Effector CD4-positive, alpha-beta T cell (primary cell): ENCODE measurements around the gene CNKSR3.

Source experiments
- DNase-seq: peaks from one replicate; pipeline ENCODE4 v3.0.0-alpha.2; 2020

CNKSR3 gene

DNA sequence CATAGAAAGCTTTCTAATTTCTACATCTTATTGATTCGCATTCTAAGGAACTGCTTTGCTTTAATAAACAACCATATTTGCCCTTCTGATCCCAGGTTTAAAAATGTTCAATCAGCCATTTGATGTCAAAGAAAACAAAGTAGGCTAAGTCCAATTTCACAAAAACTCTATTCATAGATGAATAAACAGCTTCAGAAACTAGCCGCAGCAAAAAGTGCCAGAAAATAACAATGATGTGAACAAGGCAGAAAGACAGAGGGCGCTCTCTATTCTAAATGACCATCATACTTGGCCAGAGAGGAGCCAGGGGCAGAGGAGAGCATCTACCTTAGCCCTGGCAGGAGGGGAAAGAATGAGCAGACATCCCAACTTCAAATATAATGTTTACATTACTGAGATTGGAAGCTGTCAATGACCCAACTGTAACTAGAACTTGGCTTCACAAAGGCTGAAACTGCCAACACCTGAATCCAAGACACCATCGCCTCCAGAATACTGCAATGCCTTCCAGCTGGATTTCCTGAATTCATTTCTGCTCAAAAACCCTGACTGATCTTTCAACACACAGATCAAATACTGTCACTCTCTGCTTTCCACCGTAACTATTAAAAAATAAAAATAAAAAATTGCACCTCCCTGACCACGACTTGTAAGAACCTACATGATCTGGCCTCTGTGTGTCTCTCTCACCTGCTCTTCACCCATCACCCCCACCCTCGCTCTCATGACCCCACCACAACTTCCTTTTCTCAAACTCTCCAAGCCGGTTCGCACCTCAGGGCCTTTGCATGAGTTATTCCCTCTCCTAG, 9.5 kb downstream of the CNKSR3 start:
- DNase-seq = no peak

DNA sequence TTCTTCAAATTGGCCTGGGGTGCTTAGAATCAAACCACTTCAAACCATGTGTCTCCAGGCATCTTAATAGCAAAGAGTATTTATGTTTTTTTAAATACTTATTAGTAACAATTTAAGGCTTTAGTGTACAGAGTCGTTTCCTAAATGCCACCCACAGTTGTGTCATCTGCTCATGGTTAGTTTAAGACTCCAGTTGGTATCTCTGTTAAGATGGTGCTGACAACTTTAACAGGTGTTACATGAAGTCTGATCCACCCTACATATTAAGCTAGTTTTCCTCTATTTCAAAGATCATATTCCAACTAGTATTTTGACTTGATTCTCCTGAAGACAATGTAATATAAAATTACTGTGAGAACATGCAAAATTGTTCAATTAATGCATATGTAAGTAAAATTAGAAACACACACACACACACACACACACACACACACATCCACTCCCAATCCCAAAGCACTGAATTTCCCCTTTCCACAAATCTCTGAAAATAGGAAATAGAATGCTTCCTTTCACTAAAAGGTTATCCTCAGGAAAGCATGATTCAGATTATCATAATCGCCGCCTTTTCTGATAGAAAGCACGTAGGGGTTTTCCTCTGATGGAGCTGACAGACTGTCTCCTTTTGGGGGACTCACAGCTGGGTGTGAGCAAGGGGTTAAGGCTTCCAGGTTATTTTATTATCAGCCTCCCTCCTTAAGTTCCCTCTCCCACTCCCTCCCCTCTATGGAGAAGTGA, 10.5 kb downstream of the CNKSR3 start:
- DNase-seq = no peak

DNA sequence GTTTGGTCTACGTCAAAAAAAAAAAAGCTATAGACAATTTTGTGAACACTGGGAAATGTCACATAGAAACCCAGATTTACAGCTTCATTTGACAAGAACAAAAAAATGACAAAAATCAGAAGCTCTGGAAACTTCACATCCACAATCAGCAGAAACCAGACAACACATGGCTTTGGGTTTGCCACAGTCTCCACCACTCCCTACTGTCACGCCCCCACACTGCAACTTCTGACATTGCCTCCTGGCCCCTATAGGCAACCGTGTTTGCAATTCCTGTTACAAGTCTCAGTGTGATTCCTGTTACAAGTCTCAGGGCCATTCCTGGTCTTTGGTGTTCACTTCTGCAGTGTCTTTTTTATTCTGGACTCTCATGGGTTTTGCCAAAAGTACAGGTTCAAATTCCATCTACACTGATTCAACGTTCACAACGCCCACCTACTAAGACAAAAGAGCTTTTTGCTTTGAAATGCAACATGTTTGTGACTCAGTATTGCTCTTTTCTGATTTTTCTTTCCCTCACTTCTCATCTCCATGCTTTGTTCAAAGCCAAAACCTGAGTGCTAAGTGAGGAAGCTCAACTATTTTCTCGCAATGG, 12.0 kb downstream of the CNKSR3 start:
- DNase-seq = no peak

DNA sequence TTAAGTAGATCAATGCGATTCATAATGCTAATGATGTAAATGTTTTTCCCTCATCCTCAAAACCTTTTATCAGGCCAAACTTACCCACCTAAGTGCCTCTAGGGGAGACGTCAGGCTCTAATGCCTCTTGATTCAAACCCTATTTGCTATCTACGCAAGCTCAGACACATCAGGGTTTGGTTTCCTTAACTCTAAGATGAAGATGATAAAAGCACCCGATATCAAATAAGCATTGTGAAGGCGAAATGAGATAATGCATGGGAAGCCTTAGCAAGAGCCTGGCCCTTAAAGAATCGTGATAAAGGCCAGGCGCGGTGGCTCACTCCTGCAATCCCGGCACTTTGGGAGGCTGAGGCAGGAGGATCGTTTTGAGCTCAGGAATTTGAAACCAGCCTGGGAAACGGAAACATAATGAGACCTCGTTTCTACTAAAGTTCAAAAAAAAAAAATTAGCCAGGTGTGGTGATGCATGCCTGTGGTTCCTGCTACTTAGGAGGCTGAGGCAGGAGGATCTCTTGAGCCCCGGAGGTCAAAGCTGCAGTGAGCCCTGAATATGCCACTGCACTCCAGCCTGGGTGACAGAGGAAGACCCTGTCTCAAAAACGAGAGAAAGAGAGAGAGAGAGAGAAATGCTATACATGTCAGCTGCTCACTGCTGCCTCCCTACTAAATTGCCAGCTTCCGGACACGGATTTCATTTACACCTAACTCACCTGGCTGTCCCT, 13.5 kb downstream of the CNKSR3 start:
- no peak for DNase-seq

DNA sequence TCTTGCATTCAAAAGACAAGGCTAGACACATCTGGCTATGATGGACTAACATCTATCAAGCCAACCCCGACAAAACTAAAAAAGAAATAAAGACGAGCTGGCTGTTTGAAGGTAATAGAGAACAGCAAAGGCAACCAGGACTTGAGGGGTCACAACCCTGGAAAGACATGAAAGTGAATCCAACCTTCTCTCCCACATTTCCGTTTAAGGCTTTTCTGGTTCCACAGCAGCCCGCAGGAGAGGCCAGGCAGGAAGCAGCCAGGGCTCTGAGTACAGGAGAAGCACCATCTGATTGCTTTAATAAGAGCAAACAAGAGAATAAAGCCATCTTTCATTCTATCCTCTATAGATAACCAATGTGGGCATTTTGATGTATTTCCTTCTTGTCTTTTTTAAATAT, 14.3 kb downstream of the CNKSR3 start:
- no peak for DNase-seq

DNA sequence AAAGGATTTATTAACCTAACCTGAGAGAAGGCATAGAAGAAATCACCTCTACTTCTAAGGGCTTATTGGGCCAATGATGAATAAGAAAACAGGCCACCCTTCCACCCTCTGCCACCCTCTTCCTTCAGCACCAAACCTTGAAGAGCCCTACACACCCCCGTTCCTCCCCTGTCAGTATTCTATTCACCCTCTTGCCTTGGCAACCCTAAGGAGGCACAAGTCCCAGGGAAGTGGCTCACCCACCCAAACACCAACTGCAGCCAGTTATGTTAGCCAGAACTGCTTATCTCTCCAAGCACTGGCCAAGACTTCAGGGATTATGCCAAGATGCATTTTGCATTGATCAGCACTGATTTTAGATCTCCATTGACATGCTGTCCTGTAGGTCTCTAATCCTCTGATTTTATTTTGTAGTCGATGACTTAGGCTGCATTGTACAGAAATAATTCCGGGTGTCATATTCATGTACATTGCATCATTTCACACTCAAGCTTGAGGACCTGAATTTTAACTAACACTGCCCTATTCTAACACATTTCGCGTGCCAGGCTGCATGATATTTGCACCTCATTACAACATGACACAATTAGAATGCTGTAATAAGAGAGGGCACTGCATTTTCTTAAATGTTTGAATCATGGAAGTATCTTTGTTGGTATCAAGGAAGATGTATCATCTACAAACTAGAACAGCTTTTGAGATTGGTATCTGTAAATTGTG, 15.7 kb downstream of the CNKSR3 start:
- DNase-seq = no peak

DNA sequence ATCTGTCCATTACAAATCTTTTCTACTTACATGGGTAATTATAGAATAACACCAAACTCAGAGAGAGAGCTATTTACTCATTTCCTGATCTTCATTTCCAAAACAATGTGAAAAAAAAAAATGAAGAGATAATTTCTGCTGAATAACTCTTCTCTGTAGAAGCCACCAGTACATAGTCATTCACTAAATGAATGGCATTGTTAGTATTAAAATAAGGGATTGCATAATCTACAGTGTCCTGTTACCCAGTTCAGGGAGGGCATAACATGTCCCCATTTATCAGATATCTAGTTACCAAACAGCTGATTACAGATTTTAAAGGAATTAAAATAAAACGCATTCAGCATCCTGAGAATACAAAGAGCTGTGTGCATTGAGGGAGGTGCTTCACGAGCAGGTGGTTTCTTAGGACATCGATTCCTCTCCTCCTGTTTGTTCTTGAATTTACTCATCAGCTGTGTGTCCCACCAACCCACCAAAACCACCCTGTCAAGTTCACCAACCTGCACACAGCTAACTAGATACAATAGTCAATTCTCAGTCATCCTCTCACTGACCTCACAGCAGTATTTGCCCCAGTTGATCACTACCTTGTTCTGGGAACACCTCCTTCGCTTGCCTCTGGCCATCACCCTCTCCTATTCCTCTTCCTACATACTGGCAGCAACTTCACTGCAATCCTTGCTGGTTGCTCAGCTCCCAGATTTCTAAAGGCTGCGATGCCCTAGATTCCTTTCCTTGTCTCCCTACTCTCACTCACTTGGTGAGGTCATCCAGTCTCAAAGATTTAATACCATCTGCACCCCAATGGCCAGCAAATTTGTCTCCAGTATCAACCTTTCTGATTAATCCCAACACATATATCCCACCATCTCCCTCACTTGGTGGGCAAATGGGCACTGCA, 18.7 kb downstream of the CNKSR3 start:
- no peak for DNase-seq

DNA sequence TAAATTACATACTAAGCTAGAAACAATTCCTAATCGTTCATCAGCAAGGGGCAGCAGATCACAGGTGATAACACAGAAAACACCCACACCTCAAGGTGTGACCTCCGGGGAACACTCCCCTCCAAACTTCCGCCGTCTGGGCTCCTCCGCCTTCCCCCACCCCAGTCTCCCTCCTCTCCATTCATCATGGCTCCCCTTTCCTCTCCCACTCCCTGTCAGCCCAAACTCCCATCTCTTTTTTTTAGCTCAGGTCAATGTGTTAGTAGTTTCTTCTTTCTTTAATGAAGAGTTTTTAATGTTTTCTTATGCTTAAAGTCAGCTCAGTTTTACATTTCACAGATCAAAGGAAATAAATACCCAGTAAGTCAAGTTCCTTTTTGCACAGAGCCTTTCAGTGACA, 20.7 kb downstream of the CNKSR3 start:
- DNase-seq = no peak

DNA sequence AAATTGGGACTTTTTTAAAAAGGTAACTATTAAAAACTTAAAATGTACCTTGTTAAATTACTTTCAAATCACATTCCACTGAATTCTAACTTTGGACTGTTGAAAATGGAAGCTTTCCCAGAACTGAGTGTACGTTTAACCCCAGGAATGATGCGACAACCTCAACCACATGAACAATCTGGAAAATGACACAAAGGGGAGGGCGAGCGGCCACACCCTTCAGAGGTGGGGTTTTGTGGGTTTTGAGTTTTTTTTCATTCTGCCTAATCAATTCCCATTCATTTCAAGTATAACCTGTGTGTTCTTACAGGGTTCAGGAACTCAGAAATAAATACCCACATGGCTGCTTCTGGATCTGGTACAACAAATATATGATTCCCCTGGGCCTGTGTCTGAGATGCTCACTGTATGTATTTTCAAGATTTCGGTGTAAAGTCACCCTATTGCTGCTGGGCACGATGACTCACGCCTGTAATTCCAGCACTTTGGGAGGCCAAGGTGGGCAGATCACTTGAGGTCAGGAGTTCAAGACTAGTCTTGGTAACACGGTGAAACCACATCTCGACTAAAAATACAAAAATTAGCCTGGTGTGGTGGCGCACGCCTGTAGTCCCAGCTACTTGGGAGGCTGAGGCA, 21.6 kb downstream of the CNKSR3 start:
- no peak for DNase-seq

DNA sequence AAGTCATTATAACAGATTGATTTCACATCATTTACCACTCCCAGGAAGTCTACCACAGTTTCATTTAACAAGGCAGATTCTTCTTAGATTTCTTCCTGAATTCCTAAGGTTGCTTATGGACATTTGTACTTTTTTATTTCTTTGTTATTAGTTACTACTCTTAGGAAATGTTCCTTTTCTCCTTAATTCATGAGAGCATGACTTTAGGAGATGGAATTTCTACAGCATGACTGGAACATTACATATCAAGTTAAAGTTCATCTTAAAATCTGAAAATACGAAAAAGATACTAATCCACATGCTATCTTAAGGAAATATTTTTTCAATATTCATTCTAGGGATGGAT, 22.3 kb downstream of the CNKSR3 start:
- DNase-seq = no peak

DNA sequence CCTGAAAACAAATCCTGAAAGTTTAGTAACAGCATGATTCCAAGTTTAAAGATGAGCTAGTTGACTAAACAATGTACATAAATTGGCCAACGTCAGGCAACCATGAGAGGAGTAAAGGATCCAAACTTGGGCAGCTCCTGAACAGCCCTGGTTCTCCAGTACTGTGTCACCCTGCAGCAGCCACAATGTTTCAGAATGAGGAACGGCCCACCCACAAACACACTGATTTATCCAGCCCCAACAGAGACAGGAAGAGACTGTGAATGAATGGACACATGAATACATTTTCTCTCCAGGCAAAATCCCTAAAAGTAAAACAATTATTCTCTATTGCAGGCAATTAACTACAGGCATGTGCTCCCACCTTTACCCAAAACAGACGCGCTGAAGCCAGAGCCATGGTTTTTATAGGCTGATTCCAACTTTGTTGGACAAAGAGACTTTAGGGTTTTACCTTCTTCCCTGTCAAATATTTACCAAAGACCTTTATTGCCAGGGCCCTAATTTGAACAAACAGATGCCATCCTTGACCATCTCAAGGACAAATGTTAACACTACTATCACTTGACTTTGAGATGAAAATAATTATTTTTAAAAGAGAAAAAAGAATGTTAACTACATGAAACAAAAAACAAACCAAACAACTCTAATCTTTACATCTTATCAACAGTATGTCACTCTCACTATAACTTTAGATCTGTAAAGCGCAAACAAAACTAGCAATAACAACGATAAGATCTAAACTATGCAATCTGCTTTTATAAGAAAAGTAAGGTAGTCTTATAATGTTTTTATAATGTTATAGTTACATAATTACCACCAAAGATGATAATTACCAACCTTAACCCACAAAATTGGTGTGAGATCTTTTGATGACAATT, 22.9 kb downstream of the CNKSR3 start:
- no peak for DNase-seq

DNA sequence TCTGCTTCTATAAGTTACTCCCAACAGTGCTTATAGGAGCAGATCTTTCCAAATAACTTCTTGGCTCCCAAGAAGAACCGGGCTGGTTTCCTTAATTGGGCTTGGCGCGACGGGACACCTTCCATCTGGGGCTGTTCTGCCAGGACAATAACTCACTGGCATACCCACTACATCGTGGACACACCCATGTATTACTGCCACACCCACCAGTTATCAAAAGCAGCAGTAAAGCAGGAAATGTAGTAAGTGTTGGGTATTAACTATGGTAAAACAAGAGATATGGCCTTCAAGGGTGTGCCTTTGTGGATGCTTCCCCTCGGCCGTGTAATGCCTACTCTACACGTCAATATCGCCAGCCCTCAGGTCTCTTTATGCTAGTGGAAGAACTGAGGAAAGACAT, 24.7 kb downstream of the CNKSR3 start:
- no peak for DNase-seq

DNA sequence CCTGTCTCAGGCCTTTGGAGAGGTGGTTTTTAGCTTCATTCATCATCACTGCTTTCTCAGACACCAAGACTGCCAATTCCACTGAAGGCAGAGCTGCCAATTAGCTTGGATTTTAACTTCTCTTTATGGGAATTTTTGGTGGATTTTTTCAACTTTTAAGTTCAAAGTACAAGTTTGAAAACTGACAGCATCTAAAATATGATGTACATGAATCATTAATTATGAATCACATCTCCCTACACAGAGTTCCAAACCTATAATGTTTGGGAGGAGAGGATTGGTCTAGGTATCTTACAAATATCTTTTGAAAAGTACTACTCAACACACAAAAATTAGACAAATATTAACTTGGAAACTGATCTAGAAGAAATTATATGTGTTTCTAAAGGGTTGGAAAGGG, 25.5 kb downstream of the CNKSR3 start:
- DNase-seq = no peak

DNA sequence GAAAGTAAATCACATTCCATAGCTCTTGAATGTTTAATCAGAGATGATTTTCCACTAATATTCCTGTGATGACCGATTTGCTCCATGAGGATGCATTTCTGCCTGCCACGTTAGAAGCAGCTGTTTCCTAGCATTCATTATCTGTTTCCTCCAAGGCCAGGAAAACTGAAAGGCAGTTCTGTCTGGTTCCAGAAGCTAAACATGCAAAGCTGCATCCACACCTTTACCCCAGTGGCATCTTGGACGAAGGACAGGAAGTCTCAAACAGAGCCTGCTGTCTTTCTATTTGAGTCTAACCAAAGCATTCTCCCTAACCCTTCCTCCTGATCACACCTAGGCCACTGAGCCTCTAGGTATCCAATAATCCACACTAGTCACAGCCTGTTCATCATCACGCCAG, 27.6 kb downstream of the CNKSR3 start:
- DNase-seq = no peak

DNA sequence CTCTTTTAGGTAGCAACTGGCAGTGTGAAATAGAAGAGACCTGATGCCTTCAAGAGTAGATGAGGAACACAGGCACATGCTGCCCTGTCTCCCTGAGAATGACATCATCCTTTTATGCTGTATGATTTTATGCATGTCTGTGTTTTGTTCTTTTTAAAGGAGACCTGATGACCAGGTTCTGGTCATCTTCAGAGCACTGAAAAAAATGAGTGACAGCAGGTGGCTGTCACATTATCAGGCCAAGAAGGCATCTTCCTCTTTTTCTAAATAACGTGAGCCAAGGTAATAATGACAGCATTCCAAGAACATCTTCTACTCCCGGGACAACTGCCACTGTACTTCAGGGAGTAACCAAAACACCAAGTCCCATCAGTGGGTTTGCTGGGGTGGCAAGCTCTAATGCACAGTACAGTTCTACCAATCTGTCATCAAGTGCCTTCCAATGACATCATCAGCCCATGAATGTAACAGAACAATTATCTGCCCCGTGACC, 28.9 kb downstream of the CNKSR3 start:
- DNase-seq = no peak

DNA sequence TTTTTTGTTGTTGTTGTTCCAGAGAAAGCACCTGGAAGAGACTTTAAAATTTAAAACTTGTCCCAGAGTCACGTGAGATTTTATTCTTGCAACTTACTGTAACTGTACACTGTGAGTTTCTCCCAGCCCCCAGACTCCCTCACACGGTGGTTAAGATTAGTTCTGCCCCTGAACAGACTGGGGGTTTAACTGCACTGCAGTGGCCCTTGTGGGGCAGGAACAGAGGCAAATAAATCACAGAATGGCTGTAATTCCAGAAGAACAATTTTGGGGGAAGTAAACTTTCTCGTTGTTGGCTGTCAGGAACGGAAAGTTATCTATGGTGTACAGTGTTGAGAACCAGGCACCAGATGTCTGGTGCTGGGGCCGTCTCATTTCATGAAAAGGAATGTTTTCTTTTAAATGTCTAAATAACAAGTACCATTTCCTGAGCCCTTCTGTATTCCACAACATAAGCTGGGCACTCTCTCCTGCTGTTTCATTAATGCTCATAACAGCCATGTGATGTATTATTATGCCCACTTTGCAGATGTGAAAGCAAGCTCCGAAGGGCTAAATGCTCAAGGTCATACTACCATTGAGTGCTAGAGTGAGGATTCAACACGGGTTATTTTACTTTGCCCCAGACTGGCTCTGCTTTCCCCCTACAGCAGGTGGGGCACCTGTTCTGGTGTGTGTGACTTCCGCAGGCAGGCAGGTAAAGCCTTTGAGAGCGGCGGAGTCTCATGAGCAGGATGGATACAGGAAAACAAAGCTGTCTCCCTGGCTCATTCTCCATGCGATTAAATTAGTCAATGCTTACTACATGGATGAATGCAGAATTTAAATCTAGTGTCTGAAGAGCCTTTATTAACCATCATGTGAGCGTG, 30.5 kb downstream of the CNKSR3 start:
- DNase-seq = no peak

DNA sequence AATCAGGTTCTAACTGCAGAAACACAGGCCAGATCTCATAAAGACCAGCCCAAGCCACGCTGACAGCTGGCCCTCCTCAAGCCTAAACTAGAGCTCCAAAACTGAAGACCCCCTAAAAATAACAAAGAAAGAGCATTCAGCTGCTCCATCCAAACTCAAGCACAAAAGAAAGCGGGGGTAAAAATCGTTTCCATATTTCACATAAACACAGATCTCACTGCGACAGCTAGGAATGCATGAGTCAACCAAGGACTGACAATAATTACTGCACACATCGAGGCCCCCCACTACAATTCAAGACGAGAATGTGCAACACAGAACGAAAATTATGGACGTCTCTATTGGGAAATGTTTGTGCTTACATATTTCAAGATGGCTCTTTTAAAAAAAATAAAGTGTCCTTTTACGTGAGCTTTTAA, 31.1 kb downstream of the CNKSR3 start:
- DNase-seq = no peak

DNA sequence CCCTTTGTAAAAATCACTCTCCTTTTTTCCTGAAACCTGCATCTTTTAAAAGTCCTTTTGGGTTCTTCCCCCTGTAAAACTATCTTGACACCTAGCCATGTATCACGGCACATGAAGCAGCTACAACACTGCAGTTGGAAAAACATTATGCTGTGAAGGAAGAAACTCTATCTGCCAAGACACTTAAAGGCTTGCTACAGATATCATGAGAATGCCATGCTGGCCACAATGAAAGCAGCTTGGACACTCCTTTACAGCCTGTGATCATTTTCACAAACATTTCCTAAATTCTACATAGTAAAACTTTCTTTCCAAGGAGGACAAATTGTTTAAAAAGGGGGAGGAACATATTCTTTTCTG, 31.8 kb downstream of the CNKSR3 start:
- DNase-seq = no peak
